T-helper 2 cell treated with Interferon-gamma antibody and Interleukin-4, amounts not matched to agents 5 μg/mL and 100 μg/mL, for 36 hours (primary cell): ENCODE measurements around the gene TFAP2A.
A peak's percentile ranks its signal among the peaks of the same experiment; 100 is the strongest.

ENCODE experiments used
- DNase-seq: peaks from one replicate; pipeline ENCODE4 v3.0.0; 2021; ENCODE audit warnings: low spot score
- H3K27ac Mint-ChIP-seq: one replicate; pipeline ENCODE4 v1.8.0; 2021; ENCODE audit warnings: mild to moderate bottlenecking, mixed read lengths
- H3K27me3 Mint-ChIP-seq: one replicate; pipeline ENCODE4 v1.8.0; 2021; ENCODE audit warnings: low read depth, mixed read lengths
- H3K36me3 Mint-ChIP-seq: one replicate; pipeline ENCODE4 v1.8.0; 2021; ENCODE audit warnings: low read depth, mixed read lengths
- H3K4me1 Mint-ChIP-seq: one replicate; pipeline ENCODE4 v1.8.0; 2021; ENCODE audit warnings: low read depth, mixed read lengths
- H3K4me3 Mint-ChIP-seq: one replicate; pipeline ENCODE4 v1.8.0; 2022; ENCODE audit warnings: mild to moderate bottlenecking, moderate library complexity, mixed read lengths
- H3K9me3 Mint-ChIP-seq: one replicate; pipeline ENCODE4 v1.8.0; 2021; ENCODE audit warnings: mixed read lengths

The TFAP2A gene

GRCh38 chr6:10382728-10383330 is 32.0 kb downstream of the TFAP2A start:
- H3K27ac Mint-ChIP-seq, result peak overlapping the region; percentile 10

GRCh38 chr6:10382322-10382721 is 32.6 kb downstream of the TFAP2A start:
- Mint-ChIP-seq H3K27ac (peak overlapping the region; percentile 10), H3K9me3 (peaks cover 6% of the 10 kb centered on the region), H3K27me3 (peaks cover 67% of the 10 kb centered on the region), H3K4me3 (no peak overlapping the region), H3K4me1 (peaks cover 4% of the 10 kb centered on the region), H3K36me3 (peaks cover 5% of the 10 kb centered on the region)
- no peak for DNase-seq

More at GRCh38 chr6:10382728-10383330, 32.0 kb downstream of the TFAP2A start:
- Mint-ChIP-seq H3K27me3 (peaks cover 72% of the 10 kb centered on the region), H3K4me3 (no peak overlapping the region), H3K9me3 (peaks cover 6% of the 10 kb centered on the region), H3K36me3 (peaks cover 5% of the 10 kb centered on the region), H3K4me1 (peaks cover 4% of the 10 kb centered on the region)
- no peak for DNase-seq

- Mint-ChIP-seq H3K27ac (no peak overlapping the region), H3K27me3 (peaks cover 62% of the 10 kb centered on the region), H3K9me3 (peaks cover 6% of the 10 kb centered on the region), H3K4me3 (no peak overlapping the region), H3K4me1 (peaks cover 4% of the 10 kb centered on the region), H3K36me3 (peaks cover 5% of the 10 kb centered on the region)
- no peak for DNase-seq
Observed at GRCh38 chr6:10381830-10382208, 33.1 kb downstream of the TFAP2A start.

DNA sequence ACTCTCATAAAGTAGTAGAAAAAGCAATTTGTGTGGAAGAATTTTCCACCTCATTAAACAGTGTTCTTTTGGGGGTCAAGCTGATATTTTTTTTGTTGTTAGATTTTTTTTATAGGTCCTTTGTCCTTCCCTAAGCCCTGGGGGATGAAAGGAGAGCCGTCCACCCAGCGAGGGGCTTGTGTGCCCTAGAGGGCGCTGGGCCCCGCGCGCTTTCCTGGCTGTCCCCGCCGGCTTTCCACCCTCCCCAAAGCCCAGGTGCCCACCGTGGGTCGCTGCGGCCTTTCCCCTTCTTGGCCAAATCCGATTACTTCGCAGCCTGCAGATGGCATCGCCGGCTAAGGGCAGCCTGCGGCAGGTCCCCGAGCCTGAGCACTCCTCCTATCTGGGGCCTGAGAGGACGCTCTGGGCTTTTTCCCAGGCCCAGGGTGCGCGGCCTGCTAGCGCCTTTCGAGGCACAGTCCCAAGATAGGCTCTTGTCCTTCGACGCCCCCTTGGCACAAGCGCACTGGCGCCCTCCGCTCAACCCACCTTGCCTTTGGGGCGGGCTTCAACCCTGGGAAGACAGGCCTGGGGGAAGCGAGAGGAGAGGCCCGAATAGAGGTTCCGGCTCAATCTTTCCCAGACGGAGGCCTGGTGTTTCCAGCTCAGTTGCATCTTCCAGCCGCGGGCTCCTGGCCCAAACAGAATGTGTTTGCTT is 33.6 kb downstream of the TFAP2A start:
- peaks cover 5% of the 10 kb centered on the region for H3K36me3 Mint-ChIP-seq

DNA sequence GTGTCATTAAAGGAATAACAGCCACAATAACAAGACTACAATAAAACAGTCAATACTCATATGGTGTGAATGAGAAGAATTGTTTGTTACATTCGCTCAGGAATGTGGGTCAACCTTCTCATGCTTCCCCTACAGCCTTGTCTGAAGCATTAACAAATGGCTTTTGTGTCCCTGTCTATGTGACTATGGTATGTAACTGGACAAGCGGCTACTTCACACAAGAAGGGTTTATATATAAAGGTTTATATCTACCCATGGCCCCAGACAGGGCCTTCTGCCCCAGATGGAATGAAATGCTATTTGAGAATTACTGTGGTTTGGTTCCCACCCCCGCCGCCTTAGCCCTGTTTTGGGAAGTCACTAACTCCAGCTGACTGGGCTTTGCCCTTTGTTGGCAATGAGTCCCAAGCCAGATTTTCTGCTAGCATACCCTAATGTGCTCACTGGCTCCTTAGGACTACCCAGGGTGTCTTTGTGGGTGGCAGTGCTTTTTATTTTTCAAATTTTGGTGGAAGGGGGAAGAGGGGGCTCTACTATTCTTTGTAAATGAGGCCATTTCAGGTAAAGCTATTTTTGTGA is 39.4 kb downstream of the TFAP2A start:
- H3K36me3 Mint-ChIP-seq, result no peaks in the 10 kb centered on the region
- no peak overlapping the region for H3K27ac Mint-ChIP-seq
- H3K4me1 Mint-ChIP-seq, result no peaks in the 10 kb centered on the region
- no peak for DNase-seq
- no peaks in the 10 kb centered on the region for H3K9me3 Mint-ChIP-seq
- no peak overlapping the region for H3K4me3 Mint-ChIP-seq
- H3K27me3 Mint-ChIP-seq, result peaks cover 7% of the 10 kb centered on the region

More for the DNA sequence above, 33.6 kb downstream of the TFAP2A start:
- Mint-ChIP-seq H3K9me3 (peaks cover 6% of the 10 kb centered on the region), H3K4me1 (peaks cover 4% of the 10 kb centered on the region), H3K27ac (no peak overlapping the region), H3K27me3 (peaks cover 57% of the 10 kb centered on the region), H3K4me3 (no peak overlapping the region)
- no peak for DNase-seq

DNA sequence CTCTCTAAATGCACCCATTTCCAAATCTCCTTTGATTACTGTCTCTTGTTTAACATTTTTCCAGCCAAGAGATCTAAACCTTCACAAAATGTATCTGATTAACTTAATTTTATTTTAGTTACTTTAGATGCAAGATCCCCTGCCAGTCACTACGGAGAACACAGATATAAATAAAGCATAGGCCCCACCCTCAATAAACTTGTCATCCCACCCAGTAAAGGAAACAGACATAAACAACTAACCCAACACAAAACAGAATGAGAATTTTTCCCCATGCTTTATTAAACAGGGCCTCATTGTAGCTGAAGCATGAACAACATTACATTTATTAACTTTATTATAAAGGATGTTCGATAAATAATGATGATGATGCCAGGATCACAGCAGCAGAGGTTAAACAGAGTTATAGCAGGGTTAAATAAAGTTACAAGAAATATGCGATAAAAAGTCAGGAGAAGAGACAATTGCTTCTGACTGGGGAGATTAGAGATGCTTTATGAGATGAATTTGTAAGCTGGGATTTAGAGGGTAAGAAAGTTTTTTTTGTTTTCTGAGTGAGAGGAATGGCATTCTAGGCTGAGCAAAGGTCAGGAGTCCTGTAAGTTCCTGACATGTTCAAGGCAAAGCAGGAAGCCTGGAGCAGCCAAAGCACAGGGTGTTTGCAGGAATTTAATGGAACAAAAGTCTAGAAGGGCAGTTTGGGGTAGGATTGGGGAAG is 41.1 kb downstream of the TFAP2A start:
- Mint-ChIP-seq H3K9me3 (no peaks in the 10 kb centered on the region), H3K27ac (no peak overlapping the region), H3K4me1 (no peaks in the 10 kb centered on the region), H3K36me3 (no peaks in the 10 kb centered on the region), H3K27me3 (no peaks in the 10 kb centered on the region), H3K4me3 (no peak overlapping the region)
- DNase-seq, result no peak

DNA sequence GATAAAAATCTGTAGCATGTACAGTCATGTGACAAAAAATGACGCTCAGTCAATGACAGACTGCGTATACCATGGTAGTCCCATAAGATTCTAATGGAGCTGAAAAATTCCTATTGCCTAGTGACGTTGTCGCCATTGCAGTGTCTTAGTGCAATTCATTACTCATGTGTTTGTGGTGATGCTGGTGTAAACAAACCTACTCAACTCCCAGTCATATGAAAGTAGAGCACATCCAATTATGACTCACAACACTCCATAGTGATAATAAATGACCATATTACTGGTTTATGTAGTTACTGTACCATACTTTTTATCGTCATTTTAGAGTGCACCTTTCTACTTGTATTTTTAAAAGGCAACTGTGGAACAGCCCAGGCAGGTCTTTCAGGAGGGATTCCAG is 45.0 kb downstream of the TFAP2A start:
- no peaks in the 10 kb centered on the region for H3K36me3 Mint-ChIP-seq
- H3K9me3 Mint-ChIP-seq, result peaks cover 2% of the 10 kb centered on the region
- H3K27me3 Mint-ChIP-seq, result no peaks in the 10 kb centered on the region
- H3K4me1 Mint-ChIP-seq, result no peaks in the 10 kb centered on the region
- no peak overlapping the region for H3K4me3 Mint-ChIP-seq
- no peak overlapping the region for H3K27ac Mint-ChIP-seq
- no peak for DNase-seq

GRCh38 chr6:10368861-10369260 is 46.0 kb downstream of the TFAP2A start:
- Mint-ChIP-seq H3K36me3 (no peaks in the 10 kb centered on the region), H3K27ac (no peak overlapping the region)

GRCh38 chr6:10363911-10364310 is 51.0 kb downstream of the TFAP2A start:
- no peak overlapping the region for H3K27ac Mint-ChIP-seq
- no peak overlapping the region for H3K4me3 Mint-ChIP-seq
- no peaks in the 10 kb centered on the region for H3K27me3 Mint-ChIP-seq
- no peaks in the 10 kb centered on the region for H3K36me3 Mint-ChIP-seq
- DNase-seq, result no peak
- H3K9me3 Mint-ChIP-seq, result peaks cover 4% of the 10 kb centered on the region
- H3K4me1 Mint-ChIP-seq, result no peaks in the 10 kb centered on the region

More at GRCh38 chr6:10368861-10369260, 46.0 kb downstream of the TFAP2A start:
- peaks cover 4% of the 10 kb centered on the region for H3K9me3 Mint-ChIP-seq
- DNase-seq, result no peak
- no peak overlapping the region for H3K4me3 Mint-ChIP-seq
- H3K27me3 Mint-ChIP-seq, result no peaks in the 10 kb centered on the region
- H3K4me1 Mint-ChIP-seq, result no peaks in the 10 kb centered on the region

DNA sequence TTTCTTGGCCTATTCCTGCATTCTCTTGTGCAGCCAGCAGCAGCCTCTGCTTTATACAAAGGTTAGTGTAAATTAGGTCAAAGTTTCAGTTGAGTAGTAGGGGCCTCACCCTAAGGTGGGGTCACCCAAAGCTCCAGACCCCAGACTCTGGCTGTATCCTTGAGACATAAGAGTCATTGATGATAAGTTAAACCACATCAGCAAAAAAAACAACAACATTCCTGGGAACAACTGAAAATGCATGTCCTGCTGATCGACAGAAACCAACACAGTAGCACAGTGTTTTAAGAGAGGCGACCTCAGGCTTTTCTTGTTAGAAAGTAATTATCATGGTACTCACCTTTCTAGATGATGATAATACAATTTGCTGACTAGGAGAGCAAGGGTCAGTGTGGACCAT is 52.6 kb downstream of the TFAP2A start:
- Mint-ChIP-seq H3K36me3 (no peaks in the 10 kb centered on the region), H3K4me3 (no peak overlapping the region), H3K9me3 (peaks cover 4% of the 10 kb centered on the region), H3K27me3 (no peaks in the 10 kb centered on the region), H3K4me1 (no peaks in the 10 kb centered on the region), H3K27ac (no peak overlapping the region)
- no peak for DNase-seq

DNA sequence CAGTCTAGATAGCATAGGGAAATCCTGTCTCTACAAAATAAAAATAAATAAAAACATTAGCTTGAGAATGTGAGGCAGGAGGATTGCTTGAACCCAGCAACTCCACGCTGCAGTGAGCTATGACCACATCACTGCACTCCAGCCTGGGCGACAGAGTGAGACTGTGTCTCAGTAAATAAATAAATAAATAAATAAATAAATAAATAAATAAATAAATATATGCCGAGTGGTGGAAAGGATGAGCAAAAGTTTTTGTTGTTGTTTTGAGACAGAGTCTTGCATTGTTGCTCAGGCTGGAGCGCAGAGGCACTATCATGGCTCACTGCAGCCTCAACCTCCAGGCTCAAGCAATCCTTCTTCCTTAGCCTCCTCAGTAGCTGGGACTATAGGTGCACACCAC is 53.4 kb downstream of the TFAP2A start:
- Mint-ChIP-seq H3K4me3 (no peak overlapping the region), H3K36me3 (no peaks in the 10 kb centered on the region), H3K4me1 (no peaks in the 10 kb centered on the region), H3K27ac (no peak overlapping the region), H3K9me3 (peaks cover 4% of the 10 kb centered on the region), H3K27me3 (no peaks in the 10 kb centered on the region)
- DNase-seq, result no peak

DNA sequence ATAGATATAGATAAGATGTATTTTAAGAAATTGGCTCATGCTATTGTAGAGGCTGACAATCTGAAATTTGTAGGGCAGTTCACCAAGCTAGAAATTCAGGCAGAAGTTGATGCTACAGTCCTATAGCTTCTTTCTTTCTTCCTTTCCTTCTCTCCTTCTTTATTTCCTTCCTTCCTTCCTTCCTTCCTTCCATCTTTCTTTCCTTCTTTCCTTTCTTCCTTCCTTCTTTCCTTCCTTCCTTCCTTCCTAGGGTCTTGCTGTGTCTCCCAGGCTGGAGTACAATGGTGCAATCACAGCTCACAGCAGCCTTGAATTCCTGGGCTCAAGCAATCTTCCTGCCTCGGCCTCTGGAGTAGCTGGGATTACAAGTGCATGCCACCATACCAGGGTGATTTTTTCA is 55.3 kb downstream of the TFAP2A start:
- H3K9me3 Mint-ChIP-seq, result no peaks in the 10 kb centered on the region
- peaks cover 3% of the 10 kb centered on the region for H3K27me3 Mint-ChIP-seq
- DNase-seq, result no peak
- H3K27ac Mint-ChIP-seq, result peak overlapping the region; percentile 18
- no peaks in the 10 kb centered on the region for H3K4me1 Mint-ChIP-seq
- H3K4me3 Mint-ChIP-seq, result no peak overlapping the region
- no peaks in the 10 kb centered on the region for H3K36me3 Mint-ChIP-seq

DNA sequence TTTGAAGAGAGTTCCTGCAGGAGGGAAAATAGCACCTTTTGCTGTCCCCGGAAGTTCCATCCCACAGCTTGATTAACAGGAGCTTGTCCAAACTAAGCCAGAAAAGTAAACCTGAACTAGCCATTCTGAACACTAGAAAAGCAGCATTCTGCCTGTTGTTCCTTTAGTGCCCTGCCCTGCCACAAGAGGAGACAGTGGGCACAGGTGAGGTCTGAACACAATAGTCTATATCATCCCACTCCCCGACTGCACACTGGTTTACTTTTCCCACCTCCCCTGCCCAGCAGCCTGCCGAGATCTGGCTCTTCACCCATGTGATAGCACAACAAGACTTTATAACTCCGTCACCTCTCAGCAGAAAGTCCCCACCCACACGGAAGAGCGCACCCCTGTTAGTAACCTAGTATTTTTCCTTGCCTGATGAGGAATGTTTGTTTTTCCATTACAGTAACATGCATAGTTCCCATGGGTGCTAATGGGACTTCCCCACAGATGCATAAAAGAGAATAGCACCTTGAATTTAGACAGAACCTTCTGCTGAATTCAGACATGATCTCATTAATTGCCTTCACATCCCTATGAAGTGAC is 59.7 kb downstream of the TFAP2A start:
- Mint-ChIP-seq H3K4me3 (no peak overlapping the region), H3K4me1 (no peaks in the 10 kb centered on the region), H3K36me3 (no peaks in the 10 kb centered on the region), H3K9me3 (no peaks in the 10 kb centered on the region), H3K27ac (no peak overlapping the region), H3K27me3 (peaks cover 3% of the 10 kb centered on the region)
- no peak for DNase-seq

- Mint-ChIP-seq H3K4me3 (no peak overlapping the region), H3K4me1 (no peaks in the 10 kb centered on the region), H3K27ac (no peak overlapping the region)
Observed at GRCh38 chr6:10351791-10352190, 63.1 kb downstream of the TFAP2A start.

More at GRCh38 chr6:10351791-10352190, 63.1 kb downstream of the TFAP2A start:
- Mint-ChIP-seq H3K9me3 (no peaks in the 10 kb centered on the region), H3K36me3 (no peaks in the 10 kb centered on the region), H3K27me3 (peaks cover 3% of the 10 kb centered on the region)
- no peak for DNase-seq
